ENCODE results near the gene FRMD4A.

- TF ChIP-seq CTCF (IDR thresholded peaks at IDR 0.05; ENCODE audit: insufficient read depth, low read length) (no peak), GABPA (IDR thresholded peaks at IDR 0.05; ENCODE audit: low read depth) (no peak), SPI1 (IDR thresholded peaks at IDR 0.05; ENCODE audit: borderline replicate concordance, low read depth) (no peak)
Measured at GRCh38 chr10:13617116-13617515, 713.6 kb downstream of the FRMD4A start.

Data from HL-60 (cell line).